GM19467 (cell line): ENCODE data around the gene SRGAP3.
A peak's percentile ranks its signal among the peaks of the same experiment; 100 is the strongest.

Source experiments
- ATAC-seq: cut with Tn5 transposase; IDR thresholded peaks from one replicate; pipeline ENCODE4 v1.9.1; 2021; ENCODE audit warnings: mild to moderate bottlenecking, moderate library complexity; ENCODE audit not compliant: unreplicated experiment

Gene SRGAP3

GRCh38 chr3:8978551-8978950 lies 270.9 kb downstream of the SRGAP3 start:
- no peak for ATAC-seq

- ATAC-seq, result no peak
Observed at GRCh38 chr3:8976540-8977182, 272.8 kb downstream of the SRGAP3 start.

GRCh38 chr3:8975081-8976020 lies 274.1 kb downstream of the SRGAP3 start:
- no peak for ATAC-seq

GRCh38 chr3:8974458-8974857 lies 275.0 kb downstream of the SRGAP3 start:
- ATAC-seq, result no peak

- ATAC-seq, result no peak
Observed at GRCh38 chr3:8972639-8973038, 276.8 kb downstream of the SRGAP3 start.

GRCh38 chr3:8970971-8971589 lies 278.4 kb downstream of the SRGAP3 start:
- no peak for ATAC-seq

- ATAC-seq, result no peak
Observed at GRCh38 chr3:8969241-8969640, 280.2 kb downstream of the SRGAP3 start.

- no peak for ATAC-seq
Observed at GRCh38 chr3:8968375-8968882, 281.0 kb downstream of the SRGAP3 start.

GRCh38 chr3:8967553-8967952 lies 281.9 kb downstream of the SRGAP3 start:
- ATAC-seq, result no peak

GRCh38 chr3:8966820-8967348 lies 282.6 kb downstream of the SRGAP3 start:
- no peak for ATAC-seq

- ATAC-seq, result no peak
Observed at GRCh38 chr3:8966150-8966819, 283.2 kb downstream of the SRGAP3 start.

- no peak for ATAC-seq
Observed at GRCh38 chr3:8964436-8965370, 284.7 kb downstream of the SRGAP3 start.

GRCh38 chr3:8963137-8963853 lies 286.2 kb downstream of the SRGAP3 start, which contains the start of gene RAD18:
TSS of gene RAD18 (minus strand) at chr3:8963472. CDS start at chr3:8963385, 87 bp downstream.
- ATAC-seq, result peak; percentile 95

GRCh38 chr3:8962226-8962861 lies 287.1 kb downstream of the SRGAP3 start:
- no peak for ATAC-seq

GRCh38 chr3:8959668-8960067 lies 289.8 kb downstream of the SRGAP3 start:
- ATAC-seq, result no peak

- peak; percentile 89 for ATAC-seq
Observed at GRCh38 chr3:8954938-8955763, 294.3 kb downstream of the SRGAP3 start.

GRCh38 chr3:8953313-8953712 lies 296.1 kb downstream of the SRGAP3 start:
- ATAC-seq, result no peak
